Left kidney (tissue), 2 donors: ENCODE data around the gene ANTXR2. TPM values are rescaled to one million over a fixed set of nuclear protein-coding genes. Genes with fewer than 3 reads are reported as not detected.

Experiments
- DNase-seq: peaks from one replicate; pipeline ENCODE4 v3.0.0-alpha.2; 2013
- polyA plus RNA-seq: library from polyadenylated mRNA; unstranded; fragments of 120-200 nt; gene quantifications from one replicate; pipeline ENCODE4 v1.2.1, GENCODE V29; 2013; ENCODE audit not compliant: insufficient read length

Gene ANTXR2
- polyA plus RNA-seq, 1 donor: 78.8 TPM

DNA sequence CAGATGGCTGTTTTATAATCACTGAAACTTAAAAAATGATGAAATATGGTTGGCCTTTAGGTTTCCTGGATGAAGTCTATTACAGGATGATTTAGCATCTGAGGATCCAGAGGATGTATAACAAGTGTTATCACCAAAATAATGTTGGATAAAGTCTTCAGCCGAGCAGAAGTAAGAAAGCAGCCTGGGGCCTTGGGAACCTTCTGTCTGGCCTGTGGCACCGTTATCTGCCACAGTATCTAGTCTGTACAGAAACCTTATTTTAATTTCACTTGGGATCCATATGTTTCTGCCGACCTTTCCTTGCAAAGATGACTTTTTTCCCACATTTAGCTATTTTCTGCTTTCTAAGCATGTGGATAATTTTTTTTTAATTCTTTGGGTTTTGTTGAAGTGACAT is 20.5 kb upstream of the ANTXR2 start:
- no peak for DNase-seq

DNA sequence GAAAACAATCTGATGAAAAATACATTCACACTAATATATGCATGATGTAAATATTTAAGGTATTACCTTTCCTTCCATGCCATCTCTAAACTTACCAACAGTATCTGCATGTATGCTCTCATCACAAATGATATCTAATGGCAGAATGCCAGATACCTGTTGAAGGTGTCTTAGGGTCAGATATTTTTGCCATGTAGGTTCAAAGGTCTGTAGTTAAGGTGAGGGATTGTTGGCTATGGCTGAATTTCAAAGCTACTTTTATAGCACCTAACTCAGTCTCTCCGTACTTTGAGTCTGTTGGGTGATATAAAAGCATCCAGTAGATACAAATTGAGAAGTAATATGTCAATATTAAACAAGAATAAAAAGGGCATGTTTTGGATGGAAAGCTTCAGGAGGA is 19.8 kb upstream of the ANTXR2 start:
- no peak for DNase-seq

DNA sequence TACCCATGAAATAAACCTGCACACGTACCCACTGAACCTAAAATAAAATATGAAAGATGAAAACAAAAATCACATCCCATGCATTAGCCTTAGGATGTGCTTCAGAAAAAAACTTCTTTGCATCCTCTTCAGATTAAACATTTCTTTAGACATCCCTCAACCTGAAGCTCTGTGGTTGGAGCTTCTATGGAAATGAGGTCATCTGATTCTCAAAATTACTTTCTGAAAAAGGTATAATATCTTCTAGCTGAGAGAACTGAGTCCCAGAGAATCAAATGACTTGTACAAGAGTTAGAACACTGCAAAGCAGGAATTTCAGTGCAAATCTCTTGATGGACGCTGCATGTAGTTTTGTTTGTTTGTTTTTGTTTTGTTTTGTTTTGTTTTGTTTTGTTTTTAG is 19.1 kb upstream of the ANTXR2 start:
- DNase-seq: no peak

DNA sequence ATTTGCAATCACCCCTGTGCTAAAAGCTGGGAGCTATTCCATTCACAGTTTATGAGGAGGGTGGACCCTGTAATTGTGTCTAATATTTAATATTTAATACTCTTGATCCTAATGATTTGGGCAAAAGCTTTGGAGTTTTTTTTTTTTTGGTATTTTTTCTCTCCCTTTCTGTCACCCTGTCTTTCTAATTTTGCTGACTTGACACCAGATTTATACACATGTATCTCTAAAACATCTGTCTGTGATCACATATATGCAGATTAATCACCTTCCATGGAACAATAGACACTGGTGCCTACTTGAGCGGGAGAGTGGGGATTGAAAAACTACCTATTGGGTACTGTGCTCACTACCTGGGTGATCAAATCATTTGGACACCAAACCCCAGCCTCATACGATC is 18.7 kb upstream of the ANTXR2 start:
- DNase-seq: no peak

DNA sequence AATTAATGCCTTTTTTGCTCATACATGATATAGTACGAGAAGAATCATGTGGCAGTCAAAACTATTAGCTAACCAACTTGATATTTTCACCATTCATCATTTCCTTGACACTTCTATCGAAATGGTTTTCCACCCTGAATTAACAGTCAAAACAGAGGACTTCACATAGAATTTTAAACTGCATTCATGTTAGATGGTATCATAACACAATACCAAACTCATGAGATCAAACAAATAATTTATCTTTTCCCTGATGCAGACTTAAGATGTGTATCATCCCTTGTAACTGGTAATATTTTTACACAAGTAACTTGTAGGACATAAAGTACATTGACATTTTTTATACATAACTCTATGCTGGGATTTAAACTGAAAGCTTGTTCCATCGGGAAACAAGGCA is 18.2 kb upstream of the ANTXR2 start:
- no peak for DNase-seq

DNA sequence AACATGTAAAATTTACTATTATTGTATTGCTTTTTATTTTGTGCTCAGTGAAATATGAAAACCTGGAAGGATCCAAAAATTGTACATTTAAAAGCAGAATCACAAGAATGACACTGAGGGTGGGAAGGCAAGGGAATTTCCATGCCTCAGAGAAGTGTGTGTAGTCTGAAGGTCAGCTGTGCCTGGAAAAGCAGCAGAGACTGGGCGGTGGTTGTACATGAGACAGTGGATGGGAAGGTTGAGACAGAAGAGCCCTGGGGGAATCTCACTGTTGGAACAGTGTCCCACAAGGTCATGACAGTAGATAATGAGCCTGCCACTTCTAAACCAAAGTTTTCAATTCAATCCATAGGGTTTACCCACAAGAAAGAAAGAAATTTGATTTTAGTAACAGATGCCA is 17.1 kb upstream of the ANTXR2 start:
- no peak for DNase-seq

DNA sequence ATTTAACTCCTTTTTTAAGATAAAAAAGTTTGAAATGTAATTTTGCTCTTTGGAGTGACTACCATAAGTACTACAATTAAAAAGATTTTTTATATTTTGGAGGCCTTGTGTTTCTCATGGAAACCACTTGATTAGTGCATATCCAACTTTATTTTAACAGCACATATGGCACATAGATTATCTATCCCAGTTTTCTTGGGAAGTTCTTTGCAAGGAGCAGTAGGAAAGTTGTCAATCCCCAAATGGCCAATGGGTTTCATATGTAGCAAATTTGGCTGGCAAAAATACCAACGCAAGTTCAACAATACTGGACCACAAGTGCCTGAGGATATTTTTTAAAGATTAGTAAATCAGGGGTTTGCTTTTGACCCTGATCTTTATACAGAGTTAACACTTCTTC is 15.4 kb upstream of the ANTXR2 start:
- no peak for DNase-seq

DNA sequence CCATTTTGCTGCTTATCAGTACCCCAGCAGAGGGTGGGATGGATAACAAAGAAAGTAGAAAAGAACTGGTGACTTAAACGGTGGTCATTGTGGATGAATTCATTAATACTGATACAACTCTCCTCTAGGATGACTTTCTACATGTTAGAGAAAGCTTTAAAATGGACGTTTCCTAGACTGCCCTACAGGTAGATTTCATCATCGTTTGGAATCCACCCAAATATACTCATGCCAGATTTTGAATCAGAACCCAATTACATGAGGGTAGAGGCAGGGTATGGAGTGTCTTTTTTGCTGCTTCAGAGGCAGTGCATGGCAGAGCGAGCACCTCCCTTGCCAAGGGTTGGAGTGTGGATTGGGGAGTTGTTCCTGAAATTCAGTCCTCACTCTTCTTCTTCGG is 13.3 kb upstream of the ANTXR2 start:
- DNase-seq: no peak

DNA sequence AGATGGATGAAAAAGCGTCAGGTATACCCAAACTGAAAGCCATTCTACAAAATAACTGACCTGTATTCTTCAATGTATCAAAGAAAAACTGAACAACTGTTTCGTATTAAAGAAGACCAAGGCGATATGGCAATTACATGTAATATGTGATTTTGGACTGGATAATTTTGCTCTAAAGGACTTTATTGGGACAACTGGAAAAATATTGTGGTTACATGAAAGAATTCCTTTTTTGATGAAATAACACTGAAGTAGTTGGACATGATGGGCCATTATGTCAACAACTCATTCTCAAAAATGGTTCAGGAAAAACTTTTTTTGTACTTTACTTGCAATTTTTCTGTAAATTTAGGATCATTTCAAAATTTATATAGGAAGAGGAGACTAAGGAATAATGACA is 12.1 kb upstream of the ANTXR2 start:
- no peak for DNase-seq

DNA sequence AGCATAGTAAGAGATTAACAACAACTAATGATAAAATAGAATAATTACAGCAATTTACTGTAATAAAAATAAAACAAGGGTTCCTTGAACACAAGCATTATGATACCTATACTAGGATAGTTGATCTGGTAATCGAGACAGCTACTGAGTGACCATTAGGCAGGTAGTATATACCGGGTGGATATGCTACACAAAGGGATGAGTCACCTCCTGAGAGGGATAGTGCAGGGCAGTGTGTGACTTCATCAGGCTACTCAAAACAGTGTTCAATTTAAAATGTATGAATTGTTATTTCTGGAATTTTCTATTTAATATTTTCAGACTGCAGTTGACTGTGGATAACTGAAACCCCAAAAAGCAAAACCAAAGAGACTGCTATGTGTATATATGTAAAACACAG is 9.7 kb upstream of the ANTXR2 start:
- no peak for DNase-seq

DNA sequence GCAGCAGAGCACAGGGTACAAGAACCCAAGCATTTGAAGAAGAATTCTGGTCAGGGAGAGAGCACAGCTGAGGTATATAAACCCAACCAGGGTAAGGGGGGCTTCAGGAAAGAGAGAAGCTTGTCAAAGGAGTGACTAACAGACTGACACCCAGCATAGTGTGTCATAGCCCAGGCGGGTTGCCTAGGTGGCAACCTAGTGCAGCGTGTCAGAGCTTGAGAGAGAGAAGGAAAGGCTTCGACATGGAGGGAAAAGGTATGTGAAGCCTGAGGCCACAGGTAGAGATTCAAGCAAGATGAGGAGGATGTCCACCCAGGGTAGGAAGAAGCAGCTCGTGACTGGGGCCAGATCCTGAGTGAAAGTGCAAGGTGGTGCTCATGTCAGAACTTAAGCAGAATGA is 8.5 kb upstream of the ANTXR2 start:
- DNase-seq: no peak

DNA sequence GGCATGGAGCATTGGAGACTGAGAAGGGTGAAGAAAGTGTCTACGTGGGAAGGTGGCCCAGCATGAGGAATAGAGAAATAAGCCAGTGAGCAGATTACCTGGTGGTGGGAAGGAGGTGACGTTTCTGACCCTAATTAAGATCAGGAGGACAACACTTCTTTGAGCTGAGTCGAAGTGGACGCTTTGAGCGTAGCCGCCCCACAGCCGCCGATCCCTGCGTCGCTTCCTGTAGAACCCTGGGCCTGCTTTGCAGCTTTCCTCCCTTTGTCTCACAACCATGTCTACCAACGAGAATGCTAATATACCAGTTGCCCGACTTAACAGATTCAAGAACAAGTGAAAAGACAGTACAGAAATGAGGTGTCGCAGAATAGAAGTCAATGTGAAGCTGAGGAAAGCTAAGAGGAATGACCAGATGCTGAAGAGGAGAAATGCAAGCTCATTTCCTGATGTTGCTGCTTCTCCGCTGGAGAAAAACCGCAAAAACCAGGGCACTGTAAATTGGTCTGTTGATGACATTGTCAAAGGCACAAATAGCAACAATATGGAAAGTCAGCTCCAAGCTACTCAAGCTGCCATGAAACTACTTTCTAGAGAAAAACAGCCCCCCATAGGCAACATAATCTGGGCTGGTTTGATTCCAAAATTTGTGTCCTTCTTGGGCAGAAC is 6.4 kb upstream of the ANTXR2 start:
- DNase-seq: no peak

DNA sequence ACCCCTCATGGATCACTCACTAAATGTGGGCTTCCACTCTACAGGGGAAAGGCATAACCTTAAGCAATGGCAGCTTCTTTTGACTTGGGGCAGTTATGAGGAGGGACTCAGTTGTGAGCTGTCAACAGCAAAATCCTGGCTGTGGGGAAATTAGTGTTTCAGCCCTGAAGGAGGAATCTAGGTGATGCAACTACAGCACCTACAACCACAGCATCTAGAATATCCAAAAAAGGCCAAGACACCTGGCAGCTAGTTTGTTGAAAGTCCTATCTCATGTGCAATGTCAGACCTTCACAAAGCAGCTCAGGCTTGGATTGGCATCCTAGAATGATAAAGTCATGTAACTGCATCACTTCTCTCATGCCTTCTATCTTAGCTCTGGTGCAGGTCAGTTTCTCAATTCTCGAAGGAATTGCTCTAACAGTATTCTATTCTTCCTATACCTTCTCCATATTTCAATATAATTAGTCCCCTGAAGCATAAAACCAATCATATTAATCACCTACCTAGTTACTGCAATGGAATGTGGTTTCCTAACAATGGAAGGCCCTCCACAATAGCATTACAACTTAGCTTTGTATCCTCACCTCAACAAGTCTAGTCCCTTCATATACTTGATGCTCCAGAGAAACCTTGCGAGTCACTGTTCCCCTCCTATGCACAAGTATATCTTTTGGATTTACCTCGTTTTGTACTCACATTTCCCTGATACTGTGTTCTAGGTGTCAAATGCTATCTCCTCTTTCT is 5.5 kb upstream of the ANTXR2 start:
- no peak for DNase-seq

DNA sequence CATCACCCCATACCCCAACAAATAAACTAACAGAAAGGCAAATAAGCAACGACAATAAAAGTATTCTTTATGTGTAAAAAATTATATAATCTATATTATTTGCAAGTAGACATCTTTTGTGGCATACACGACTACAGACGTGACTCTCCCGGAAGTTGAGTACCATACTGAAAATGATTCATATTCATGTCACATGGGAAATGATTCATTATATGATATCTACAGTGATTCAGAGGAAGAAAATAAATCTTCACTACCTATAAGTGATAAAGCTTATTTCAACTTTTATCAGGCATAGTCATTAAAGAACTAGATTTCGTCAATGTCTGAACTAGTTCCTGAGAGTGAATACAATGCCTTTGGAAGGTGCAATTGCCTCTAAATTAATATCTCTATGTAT is 4.6 kb upstream of the ANTXR2 start:
- DNase-seq: no peak

DNA sequence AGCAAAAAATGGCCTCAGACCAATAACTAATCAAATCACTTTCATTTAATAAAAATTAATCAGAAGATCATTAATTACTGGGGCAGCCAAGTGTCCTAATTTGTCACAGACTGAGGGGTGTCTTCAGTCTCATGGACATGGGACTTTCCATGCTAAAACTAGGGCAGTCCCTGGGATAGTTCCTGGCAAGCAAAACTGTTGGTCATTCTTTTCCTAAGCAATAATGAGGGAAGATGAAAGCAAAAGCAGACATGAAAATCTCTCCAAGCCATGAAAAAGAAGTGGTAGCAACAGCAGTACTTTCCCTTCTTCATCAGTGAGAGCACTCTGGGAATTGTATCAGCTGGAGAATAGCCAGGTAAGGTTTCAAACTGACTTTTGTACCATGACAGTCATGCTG is 3.7 kb upstream of the ANTXR2 start:
- DNase-seq: no peak

DNA sequence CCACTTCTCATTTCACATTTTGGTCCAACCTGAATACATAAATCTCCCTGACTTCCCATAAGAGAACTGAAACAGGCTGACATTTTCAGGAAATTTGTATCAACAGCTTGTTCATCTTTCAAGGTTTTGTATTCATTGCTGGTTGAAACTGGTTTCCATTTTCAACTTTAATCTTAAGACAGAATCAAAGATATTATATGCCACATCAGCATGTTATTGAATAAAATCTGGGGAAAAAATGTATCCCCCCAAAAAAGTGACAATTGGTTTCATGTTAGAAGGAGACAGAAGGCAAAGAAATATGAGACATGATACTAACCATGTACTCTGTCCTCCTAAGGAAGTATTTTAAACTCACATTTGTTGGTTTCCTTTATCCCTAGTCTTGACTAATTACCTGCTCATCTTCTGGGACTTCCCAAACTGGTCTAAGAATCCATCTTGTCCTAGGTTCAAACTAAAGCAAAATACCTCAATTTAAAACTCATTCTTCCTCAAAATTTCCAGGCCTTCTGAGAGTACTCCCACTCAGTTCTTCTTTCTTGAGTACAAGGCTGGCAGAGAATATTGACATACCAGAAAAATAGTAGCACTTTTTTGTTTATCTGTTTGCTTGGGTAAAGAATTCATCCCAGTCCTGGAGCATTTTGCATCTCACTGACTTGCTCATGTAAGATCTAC is 3.1 kb upstream of the ANTXR2 start:
- no peak for DNase-seq

DNA sequence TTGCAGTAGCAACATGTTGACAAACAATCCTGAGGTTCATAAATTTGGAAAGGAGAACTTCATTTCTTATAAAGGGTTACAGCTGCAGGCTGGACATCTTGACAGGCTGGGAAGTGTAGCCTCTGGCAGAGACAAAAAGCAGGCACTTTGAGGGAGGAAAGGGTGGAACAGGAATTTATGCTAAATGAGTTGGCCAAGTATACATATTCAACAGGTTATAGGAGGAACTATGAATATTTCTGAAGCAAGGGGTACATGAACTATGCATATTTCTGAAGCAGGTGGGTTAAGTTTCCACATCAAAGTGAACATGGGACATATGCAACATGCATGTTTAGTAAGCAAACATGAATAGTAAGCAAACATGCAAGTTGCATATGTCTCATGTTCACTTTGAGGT is 1.6 kb upstream of the ANTXR2 start:
- no peak for DNase-seq

DNA sequence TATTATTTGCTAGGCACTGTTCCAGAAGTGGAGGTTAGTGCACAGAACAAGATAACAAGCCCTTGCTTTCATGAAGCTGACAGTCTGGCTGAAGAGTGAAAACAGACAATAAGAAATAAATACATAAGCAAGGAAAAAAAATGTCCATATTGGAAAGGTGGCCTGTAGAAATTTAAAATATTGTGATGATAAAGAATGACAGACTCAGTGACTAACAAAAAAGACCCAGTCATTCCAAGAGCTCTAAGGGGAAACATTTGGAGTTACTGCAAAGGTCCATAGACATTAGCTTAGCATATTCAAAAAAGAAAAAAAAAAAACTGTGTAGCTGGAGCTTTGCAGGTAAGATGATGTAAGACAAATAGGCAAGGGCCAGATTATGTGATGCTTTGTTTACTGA is 1.0 kb upstream of the ANTXR2 start:
- DNase-seq: no peak

DNA sequence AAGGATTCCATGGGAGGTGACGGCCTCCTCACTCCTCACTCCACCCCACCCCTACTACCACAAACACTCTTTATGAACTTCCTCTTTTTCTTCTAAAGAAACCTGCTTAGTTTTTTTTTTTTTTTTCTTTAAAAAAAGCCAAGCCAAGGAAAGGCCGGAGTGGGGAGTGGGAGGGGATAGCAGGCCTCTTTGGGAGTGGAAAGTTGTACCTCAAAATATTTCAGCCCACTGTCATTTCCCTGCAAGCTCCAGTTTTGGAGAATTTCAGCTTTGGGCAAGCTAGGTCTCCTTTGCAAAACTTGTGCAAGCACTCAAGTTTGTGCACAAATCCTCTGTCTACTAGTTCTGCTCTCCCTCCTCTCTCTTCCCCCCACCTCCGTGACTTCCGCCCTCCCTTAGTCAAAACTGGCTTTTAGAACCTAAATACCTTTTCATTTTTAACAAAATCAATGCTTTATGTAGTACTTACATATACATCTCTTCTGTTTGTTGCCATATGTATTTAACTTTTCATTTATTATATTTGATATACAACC is 512 bp upstream of the ANTXR2 start:
- no peak for DNase-seq

DNA sequence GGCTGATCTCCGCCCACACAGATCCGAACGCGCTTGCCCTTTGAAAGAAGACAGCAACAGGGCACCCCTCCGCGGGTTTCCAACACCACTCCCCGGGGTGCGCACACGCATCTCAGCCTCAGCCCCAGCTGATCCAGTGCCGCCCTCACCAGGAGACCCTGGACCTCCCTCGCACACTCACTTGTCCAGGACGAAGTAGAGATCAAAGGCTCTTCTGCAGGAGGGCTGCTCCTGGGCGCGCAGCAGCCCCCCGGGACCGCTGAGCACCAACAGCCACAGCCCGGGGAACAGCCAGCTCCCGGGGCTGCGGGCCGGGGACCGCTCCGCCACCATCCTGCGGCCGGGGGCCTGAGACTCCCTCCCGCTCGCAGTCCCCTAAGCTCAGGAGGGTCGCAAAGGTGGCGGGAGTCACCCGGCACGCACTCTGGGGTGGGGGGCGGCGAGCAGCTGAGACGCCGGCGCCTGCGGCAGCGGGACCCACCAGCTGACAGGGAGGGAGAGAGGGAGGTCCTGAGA is 743 bp downstream of the ANTXR2 start:
- DNase-seq: peak; percentile 31

DNA sequence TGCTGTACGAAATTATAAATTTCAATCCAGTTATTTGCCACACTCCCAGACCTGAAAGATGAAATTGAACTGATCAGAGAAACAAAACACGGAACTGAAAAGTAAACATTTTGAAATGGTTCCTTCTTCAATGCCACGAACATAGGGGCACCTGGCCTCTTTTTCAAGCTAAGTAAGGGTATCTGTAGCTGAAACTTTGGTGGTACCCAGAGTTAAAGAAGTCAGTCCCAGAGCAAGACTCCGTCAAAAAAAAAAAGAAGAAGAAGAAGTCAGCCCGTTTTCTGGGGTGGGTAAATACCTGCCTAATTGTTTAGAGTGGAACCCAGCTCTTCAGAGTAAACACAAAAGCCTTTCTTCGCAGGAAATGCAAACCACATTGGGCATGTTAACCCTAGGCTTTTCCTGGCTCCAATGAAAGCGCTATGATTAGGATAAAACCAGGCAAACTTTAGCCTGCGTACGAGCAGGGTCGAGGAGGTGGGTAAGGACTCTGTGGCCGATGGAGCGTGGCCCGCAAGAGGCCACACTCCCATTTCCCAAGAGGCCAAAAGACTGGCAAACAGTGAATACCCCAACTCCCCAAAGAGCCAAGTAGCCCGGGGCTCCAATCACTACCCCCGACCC is 1.3 kb downstream of the ANTXR2 start:
- DNase-seq: peak; percentile 26

DNA sequence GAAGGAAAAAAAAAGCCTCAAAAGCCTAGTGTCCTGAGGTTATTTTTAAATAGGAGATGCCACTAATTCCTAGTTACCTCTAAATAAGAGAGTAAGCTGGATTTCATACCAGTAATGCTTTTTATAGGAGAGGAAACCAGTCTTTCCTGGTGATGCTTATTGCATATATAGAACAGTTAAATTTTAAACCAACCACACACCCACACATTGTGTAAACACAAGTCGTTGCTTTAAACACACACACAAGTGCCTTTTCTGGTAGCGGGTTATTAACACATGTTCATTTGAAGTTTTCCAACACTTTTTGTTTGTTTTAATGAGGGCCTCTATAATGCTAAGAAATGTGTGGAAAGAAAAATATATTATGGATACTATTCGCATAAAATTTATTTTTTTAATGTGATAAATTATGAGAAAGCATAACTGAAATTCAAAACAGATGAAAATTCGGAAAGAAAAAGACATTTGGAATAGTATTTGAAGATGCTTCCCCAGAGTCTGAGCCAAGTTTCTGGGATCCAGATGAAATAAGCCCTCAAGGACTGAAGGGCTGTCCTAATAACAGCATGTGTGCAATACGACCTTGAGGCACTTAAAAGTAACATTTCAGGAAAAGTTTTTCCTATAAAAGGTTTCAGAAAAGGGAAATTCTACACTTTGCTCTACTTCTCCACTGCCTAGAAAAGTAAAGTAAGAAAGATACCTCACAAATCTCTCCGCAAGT is 2.0 kb downstream of the ANTXR2 start:
- DNase-seq: no peak
